UCSD-AML1 (cell line): Measurements from ENCODE around the gene SERPINA6.
"Not testable (repeated sequence)": the region's sequence is repeated elsewhere in the genome, so short reads cannot be mapped to it uniquely, and the experiment has no call there.

Experiments used
- DNase-seq: peaks from one replicate; lab custom pipeline; 2025; ENCODE audit not compliant: unreplicated experiment; lab: John Stamatoyannopoulos, UW

SERPINA6 gene

GRCh38 chr14:94322648-94323570, at the start of gene SERPINA6:
Gene SERPINA6, minus strand, starts transcription at chr14:94323336. Its CDS starts 8,688 bp downstream, at chr14:94314648.
- no peak for DNase-seq

- DNase-seq: no peak
Observed at GRCh38 chr14:94372021-94372605, 49.0 kb upstream of the SERPINA6 start.

- DNase-seq: no peak
Observed at GRCh38 chr14:94370524-94370910, 47.4 kb upstream of the SERPINA6 start.

GRCh38 chr14:94369766-94370523, 46.8 kb upstream of the SERPINA6 start:
- not testable (repeated sequence) for DNase-seq

GRCh38 chr14:94368956-94369355, 45.8 kb upstream of the SERPINA6 start:
- DNase-seq: no peak

- no peak for DNase-seq
Observed at GRCh38 chr14:94368243-94368590, 45.1 kb upstream of the SERPINA6 start.

GRCh38 chr14:94367347-94368242, 44.5 kb upstream of the SERPINA6 start:
- no peak for DNase-seq

- DNase-seq: no peak
Observed at GRCh38 chr14:94366146-94366915, 43.2 kb upstream of the SERPINA6 start, which contains the start of gene SERPINA2. Gene SERPINA2, minus strand, starts transcription at chr14:94366698.

GRCh38 chr14:94365624-94366023, 42.5 kb upstream of the SERPINA6 start:
- no peak for DNase-seq

- DNase-seq: no peak
Observed at GRCh38 chr14:94364964-94365363, 41.8 kb upstream of the SERPINA6 start.

GRCh38 chr14:94364037-94364436, 40.9 kb upstream of the SERPINA6 start:
- no peak for DNase-seq

GRCh38 chr14:94363151-94363624, 40.1 kb upstream of the SERPINA6 start:
- DNase-seq: no peak

- no peak for DNase-seq
Observed at GRCh38 chr14:94362614-94363133, 39.5 kb upstream of the SERPINA6 start.

GRCh38 chr14:94361682-94362081, 38.5 kb upstream of the SERPINA6 start:
- no peak for DNase-seq

- DNase-seq: no peak
Observed at GRCh38 chr14:94360945-94361565, 37.9 kb upstream of the SERPINA6 start.

GRCh38 chr14:94357166-94357565, 34.0 kb upstream of the SERPINA6 start:
- DNase-seq: no peak

- no peak for DNase-seq
Observed at GRCh38 chr14:94356379-94357056, 33.4 kb upstream of the SERPINA6 start.

GRCh38 chr14:94355191-94355794, 32.2 kb upstream of the SERPINA6 start:
- DNase-seq: no peak
